HG03025 (cell line): ENCODE data around the gene OGG1.

ENCODE experiments used
- ATAC-seq: cut with Tn5 transposase; IDR thresholded peaks from one replicate; pipeline ENCODE4 v1.9.1; 2021; ENCODE audit warnings: mild to moderate bottlenecking, moderate library complexity; ENCODE audit not compliant: unreplicated experiment, low FRiP score

The OGG1 gene

DNA sequence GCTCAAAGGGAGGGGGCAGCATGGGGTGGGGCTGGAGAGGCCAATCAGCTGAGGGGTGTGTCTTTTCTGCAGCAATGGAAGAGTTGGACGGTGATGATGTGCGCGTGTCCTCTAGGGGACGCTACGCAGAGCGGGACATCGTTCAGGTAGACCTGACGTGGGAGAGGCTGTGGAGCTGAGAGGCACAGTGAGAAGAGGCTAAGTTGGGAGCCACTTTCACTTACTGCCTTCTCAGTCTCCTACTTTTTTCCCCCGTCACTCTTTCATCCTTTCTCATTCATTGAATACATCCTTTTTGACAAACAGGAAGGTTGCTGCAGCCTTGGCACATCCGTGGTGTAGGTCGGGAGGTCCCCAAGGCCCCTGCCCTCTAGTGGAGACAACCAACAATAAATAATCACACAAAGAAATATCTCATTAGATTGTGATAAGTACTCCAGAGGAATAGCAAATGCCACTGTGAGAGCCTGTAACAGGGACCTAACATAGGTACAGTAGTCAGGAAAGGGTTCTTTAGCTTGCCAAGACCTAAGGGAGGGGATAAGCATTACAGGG, 22.6 kb upstream of the OGG1 start:
- ATAC-seq = no peak

DNA sequence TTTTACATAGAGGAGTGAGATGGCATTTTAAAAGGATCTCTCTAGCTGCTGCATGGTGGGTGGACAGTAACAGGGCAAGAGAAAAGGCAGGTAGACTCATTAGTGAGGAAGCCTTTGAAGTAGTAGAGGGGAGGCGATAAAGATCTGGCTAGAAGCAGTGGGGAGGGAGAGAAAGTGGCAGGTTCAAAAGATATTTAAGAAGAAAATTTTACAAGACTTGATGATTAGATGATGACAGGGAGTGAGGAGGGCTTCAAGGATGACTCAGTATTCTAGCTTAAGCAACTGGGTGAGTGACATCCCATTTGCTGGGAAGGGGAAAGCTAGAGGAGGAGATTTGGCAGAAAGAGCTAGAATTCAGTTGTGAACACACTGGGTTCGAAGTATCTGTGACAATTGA, 22.0 kb upstream of the OGG1 start:
- ATAC-seq = no peak

DNA sequence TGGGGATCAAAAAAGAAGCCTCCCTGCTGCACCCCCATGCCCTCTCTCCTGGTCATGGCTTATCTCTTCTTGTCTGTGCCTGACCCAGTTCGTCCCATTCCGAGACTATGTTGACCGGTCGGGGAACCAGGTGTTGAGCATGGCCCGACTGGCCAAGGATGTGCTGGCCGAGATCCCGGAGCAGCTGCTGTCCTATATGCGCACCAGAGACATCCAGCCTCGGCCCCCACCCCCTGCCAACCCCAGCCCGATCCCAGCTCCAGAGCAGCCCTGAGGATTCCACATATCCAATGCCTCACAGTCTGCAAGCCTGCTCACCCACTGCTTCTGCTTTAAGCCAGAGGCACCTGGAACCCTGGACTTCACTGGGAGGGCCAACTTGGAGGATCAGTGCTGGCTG, 20.3 kb upstream of the OGG1 start:
- no peak for ATAC-seq

DNA sequence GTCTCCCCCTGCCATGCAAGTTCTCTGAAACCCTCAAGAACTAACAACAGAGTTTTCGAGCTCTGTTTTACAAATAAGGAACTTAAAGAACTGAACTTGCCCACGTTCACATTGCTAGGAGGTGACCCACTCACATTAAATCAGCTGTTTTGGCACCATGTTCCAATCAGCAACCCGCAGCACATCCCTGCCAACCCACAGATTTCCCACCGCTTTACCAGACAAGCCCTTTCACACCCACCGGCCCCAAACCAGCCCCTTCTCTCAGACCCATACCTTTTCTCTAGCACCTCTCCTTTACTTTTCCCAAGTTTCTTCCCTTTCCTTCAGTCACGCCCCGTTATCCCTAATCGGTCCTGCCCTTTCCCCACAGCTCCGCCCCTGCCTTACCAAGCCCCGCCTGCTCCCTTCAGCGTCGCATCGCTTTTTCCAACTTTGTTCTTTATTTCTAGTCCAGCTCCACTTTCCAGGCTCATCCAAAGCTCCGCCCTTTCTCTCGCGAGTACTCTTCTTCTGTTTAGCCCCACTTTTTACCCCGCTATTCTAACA, 19.0 kb upstream of the OGG1 start:
- peak; percentile 47 for ATAC-seq

DNA sequence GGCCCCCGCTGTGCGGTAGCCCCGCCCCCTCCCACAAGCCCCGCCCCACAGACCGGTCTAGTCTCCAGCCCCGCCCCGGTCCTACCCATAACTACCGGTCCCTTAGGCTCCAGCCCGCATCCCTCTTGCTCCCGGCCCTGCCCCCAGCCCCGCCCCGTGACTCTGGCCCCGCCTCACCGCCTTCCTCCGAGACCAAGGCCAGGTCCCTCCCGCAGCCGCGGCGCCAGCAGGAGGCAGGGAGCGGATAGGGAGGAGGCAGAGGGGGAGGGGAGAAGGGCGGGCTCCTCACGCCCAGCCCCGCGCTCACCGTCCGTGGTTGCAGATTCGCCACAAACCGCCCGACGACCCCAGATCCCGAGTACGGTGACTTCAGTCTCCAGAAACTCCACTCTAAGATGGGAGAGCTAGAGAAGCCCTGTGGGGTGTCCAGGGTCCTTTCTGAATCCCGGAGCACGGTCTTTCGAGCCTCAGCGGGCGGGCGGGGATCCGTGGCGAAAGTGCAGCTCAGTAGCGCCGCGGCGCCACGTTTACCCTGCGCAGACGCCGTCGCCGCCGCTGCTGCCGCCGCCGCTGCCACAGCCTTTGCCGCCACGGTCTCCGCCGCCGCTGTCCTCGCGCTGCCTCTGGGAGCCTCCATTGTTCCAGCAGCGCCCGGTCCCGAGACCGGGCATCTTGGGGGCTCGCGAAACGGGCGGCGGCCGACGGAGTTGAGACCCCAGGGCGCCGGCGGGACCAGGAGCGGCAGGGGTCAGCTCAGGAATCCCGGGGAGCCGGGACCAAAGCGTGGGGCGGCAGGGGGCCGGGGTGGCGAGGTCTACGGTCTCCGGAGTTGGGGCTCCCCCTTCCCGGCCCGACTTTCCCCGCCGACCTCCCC, 18.3 kb upstream of the OGG1 start, which contains the start of gene BRPF1:
Gene BRPF1, plus strand, starts transcription at position 530 of the 874 bp plus-strand sequence. CDS start 2,406 bp downstream, outside the sequence.
- peak; percentile 86 for ATAC-seq

DNA sequence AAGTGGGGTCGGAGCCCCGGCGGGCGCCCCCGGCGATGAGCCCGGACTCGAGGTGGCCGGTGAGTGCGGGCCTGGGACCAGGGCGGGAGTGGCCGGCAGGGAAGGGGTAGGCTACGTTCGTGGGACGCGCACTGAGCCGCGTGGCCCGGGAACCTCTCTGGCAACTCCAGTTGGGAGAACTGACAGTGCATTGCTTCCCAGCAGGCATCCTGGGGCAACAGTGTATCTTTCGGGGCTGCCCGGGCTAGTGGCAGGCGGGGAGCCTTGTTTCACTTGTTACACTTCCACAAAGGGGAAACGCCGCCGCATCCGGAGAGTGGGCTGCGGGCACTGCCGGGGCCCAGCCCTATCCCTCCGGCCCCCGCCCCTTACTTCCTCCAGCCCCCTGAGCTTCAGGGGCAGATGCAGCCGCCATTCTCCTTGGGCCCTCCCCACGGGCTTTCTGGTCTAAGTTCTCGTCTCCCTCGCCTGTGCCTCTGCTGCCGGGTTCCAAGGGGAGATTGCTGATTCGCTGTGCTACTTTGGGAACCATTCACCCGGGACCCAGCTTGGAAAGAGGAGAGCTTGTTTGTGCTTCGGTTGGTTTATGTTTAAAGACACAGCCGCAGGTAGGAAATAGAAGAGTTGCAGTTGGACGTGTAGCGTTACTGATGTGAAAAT, 17.5 kb upstream of the OGG1 start:
- peak; percentile 18 for ATAC-seq

DNA sequence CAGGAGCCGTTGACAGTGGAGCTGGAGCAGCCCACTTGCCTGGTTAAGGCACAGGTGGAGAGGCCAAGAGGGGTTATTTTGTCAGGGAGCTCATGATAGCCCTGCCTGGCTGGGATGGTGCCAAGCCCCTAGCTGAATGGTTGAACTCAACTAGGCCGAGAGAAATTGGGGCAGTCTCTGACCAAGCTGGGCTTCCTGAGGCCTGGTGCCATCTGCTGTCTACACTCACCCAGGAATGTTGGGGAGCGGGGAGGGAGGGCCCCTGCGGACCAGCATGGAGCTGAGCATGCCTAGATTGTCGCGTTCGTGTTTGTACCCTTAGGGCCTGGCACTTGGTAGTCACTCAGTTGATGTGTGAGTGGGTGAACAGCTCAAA, 17.0 kb upstream of the OGG1 start:
- ATAC-seq = no peak

DNA sequence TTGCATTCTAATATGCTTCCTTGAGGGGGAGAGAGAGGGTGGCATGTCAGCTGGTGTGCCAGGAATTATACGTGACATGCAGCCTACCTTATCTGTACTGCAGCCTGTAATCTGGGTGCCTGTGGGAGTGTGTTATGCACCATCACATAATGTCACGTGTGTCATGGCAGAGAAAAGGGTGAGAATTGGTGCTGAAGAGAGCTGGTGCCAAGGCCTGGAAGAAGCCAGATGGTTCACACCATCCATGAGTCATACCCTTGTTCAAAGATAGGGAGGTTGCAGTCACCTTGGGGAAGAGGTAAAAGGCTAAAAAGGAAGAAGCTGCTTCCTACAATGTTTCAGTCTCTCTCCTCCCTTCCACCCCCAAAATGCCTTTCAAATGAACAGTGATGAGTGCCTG, 12.9 kb upstream of the OGG1 start:
- no peak for ATAC-seq

DNA sequence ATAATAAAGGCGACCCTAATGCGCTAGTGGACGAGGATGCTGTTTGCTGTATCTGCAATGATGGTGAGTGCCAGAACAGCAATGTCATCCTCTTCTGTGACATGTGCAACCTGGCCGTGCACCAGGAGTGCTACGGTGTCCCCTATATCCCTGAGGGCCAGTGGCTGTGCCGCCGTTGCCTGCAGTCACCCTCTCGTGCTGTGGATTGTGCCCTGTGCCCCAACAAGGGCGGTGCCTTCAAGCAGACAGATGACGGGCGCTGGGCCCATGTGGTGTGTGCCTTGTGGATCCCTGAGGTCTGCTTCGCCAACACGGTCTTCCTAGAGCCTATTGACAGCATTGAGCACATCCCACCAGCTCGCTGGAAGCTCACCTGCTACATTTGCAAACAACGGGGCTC, 10.6 kb upstream of the OGG1 start:
- no peak for ATAC-seq

DNA sequence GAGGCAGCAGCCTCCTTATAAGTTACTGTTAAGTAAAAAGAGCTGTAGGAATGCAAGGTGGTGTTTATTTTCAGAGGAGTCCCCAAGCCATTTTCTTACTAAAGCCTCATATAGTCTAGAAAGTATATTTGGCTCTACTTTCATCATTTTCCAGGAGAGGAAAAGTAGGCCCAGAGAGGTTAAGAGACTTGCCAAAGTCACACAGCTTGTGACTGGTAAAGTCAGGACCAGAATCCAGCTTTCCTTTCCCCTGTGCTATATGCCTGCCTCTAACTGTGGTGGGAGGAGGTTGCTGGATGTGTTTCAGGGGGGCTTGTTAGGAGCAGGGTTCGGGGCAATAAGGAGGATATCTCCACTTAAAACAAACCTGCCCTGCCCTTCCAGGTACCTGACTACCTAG, 7.2 kb upstream of the OGG1 start:
- ATAC-seq = no peak

DNA sequence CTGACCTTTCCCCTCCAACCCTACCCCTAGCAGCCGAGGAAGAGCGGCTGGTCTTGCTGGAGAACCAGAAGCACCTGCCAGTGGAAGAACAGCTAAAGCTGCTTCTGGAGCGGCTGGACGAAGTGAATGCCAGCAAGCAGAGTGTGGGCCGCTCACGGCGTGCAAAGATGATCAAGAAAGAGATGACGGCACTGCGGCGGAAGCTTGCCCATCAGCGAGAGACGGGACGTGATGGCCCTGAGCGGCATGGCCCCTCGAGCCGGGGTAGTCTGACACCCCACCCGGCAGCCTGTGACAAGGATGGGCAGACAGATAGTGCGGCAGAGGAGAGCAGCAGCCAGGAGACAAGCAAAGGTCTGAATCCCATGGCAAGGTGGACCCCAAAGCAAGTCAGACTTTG, 6.2 kb upstream of the OGG1 start:
- no peak for ATAC-seq

DNA sequence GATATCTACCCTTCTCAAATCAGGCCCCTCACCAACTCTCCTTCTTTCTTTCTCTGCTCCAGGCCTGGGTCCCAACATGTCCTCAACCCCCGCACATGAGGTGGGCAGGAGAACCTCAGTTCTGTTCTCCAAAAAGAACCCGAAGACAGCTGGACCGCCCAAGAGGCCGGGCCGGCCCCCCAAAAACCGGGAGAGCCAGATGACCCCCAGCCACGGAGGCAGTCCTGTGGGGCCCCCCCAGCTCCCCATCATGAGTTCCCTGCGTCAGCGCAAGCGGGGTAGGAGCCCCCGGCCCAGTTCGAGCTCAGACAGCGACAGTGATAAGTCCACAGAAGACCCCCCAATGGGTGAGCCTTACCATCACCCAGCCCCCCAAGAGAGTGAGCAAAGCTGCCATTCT, 5.6 kb upstream of the OGG1 start:
- ATAC-seq = no peak

DNA sequence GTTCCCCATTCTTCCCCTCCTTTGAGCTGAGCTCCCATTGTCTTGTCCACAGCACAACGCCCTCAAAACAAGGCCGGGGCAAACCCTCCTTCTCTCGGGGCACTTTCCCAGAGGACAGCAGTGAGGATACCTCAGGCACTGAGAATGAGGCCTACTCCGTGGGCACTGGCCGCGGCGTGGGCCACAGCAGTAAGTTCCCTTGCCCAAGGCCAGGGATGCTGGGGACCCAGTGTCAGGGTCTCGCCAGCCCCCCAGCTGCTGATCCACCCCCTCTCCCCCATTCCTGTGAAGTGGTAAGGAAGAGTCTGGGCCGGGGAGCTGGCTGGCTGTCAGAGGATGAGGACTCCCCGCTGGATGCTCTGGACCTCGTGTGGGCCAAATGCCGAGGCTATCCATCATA, 4.2 kb upstream of the OGG1 start:
- no peak for ATAC-seq

DNA sequence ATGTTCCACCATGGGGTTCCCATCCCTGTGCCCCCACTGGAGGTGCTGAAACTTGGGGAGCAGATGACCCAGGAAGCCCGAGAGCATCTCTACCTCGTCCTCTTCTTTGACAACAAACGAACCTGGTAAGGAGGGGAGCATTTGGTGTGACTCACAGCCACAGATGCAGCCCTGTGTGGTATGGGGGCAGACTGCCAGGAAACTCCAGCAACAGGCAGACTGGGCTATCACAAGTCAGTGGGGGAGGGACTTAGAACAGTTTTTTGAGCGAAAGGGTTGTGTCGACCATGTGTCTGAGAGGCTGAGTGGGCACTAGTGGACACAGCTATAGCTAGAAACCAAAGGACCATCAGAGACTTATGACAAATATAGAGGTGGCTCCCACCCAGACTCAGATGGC, 3.4 kb upstream of the OGG1 start:
- ATAC-seq = no peak

DNA sequence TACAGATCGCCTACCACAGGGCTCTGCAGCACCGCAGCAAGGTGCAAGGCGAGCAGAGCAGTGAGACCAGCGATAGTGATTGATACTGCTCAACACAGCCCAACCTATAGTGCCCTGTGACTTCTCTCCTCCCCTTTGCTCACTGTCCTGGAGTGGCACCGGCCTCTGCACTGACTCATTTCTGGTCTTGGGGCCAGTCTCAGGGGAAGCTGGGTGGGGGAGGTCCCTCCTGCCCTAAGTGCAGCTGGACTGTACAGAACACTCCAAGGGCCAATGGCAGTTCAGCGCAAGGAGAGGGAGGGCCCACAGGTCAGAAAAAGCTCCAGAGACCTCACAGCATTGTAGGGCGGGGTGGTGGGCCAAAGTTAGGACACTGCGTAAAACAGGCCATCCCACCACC, 2.5 kb upstream of the OGG1 start:
- no peak for ATAC-seq

DNA sequence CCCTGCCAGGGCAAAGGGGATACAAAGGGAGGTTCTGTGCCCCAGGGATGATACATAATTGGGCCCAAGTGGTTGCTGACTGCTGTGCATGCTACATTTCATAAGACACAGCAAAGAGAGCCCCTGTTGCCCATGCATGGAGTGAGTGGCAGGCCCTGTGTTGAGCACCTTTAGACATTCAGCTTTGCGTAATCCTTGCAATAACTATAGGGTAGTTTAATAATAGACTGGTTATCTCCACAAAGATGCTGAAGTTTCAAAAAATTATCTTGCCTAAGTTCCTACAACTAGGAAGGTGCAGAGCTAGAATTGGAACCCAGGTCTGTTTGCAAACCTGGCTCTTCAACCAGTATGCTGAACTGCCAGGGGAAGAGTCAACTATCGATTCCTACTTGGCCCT, 1.7 kb upstream of the OGG1 start:
- no peak for ATAC-seq

DNA sequence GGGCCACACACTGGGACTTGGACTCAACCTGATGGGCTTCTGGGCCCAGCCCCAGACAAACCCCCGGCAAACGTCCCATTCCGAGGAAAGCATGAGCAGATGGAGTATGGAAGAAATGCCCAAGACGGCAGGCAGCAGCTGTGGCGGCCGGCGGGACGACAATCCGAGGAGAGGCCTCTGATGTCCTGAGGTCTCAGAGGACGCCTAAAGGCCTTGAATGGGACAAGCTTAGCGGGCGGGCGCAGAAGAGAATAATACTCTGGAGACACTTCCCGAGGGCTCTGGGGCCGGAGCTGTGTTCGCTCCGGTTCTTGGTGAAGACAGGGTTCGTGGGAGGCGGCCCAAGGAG, 482 bp upstream of the OGG1 start:
- ATAC-seq = no peak

DNA sequence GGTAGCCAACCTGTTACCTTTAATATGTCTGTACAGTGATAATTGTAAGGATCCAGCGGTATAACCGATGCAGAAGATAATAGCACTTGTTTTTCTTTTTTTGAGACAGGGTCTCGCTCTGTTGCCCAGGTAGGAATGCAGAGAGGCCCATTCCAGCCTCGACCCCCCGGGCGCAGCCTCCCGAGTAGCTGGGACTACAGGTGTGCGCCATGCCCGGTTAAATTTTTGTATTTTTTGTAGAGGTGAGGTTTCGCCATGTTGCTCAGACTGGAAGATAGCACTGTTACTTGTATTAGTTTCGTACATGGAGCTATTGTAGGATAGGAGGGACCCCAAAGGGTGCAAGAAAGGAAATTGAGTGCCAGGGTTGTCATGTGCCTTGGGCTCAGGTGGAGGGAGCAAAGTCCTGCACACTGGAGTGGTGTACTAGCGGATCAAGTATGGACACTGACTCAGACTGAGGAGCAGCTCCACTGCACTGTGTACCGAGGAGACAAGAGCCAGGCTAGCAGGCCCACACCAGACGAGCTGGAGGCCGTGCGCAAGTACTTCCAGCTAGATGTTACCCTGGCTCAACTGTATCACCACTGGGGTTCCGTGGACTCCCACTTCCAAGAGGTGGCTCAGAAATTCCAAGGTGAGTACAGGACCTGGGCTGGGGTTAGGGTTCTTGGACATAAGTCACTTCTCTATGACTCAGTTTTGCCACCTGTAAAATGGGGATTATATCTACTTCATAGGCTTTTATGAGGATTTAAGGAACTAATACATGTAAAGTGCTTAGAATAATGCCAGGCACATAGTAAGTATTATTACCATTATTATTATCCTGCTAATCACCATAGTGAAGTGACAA, 1.0 kb downstream of the OGG1 start:
- no peak for ATAC-seq

DNA sequence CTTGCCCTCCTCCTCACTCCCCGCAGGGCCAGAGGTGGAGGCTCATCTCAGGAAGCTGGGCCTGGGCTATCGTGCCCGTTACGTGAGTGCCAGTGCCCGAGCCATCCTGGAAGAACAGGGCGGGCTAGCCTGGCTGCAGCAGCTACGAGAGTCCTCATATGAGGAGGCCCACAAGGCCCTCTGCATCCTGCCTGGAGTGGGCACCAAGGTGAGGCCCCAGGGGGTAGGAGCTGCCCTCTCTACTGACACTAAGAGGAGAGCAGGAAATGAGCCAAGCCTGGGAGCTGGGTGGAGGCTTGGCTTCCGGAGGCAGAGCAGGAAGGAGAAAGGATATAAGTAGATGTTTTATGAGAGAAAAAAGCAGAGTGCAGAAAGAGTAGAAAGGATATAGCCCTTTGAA, 4.9 kb downstream of the OGG1 start:
- ATAC-seq = no peak

DNA sequence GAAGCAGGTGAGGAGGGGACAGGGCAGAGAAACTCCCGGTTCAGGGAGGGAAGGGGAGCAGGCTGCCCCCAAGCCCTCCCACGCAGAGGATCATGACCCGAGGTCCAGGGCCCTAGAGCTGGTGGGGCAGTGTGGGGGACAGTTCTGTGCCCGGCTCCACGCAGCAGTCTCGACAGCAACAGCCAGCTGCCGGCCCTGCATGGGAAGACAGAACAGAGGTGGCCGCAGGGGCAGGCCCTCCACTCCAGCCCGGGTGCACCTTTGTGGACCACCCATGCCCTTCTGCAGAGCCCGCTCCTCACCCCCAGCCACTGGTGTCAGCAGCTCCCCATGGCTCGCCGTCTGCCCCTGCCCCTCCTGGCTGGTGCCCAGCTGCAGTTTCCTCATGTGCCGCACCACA, 7.7 kb downstream of the OGG1 start:
- no peak for ATAC-seq
